Stimulated activated CD4-positive, alpha-beta T cell treated with anti-CD3 and anti-CD28 coated beads, Interleukin-4, amount 100 ng/mL, for 24 hours (primary cell): ENCODE data around the gene BMP5.

Source experiments
- DNase-seq: peaks from one replicate; pipeline ENCODE4 v3.0.0-alpha.2; 2020

Gene BMP5

DNA sequence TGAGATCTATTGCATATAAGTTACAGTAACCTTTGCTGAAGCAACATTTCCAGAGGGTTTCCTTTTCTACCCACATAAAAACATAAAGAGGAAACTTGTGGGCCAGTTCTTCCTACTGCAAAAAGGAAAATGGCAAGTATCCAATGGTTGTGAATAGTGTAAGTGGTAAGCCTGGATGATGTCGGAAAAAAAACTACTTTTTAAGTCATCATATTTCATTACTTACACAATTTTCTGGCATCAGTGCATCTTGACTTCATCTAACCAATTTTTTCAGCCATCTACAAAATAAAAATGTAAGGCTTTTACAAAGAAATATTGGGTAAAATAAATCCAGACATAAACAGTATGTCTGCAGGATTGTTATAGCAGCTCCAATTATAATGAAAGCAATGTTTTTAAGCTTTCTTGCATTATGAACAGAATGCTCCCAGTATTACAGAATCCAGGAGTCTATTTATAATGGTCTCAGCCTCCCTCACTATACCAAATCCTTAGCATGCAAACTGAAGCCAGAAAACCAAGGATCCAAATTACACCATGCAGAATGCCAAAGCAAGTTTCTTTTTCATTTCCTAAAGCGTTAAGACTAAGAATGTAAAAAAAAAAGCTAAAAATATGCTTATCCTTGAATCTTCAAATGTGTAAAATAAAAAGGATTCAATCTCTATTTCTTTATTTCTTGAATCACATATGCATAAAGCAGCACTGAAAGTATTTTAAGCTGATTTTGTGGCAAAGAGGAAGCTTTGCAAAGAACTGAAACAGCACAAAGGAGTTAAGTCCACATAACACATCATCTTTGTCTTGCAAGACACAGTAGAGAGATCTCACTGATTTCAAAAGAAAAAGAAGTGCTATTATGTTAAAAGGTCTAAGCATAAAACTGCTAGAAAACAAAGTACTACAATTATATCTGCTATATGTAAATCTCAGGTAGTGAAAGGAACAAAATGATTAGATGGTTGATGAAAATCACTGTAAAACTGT, 169.6 kb downstream of the BMP5 start:
- no peak for DNase-seq

- no peak for DNase-seq
Observed at GRCh38 chr6:55704421-55704820, 171.0 kb downstream of the BMP5 start.
